Measurements from ENCODE around the gene ATXN10. TPM values are rescaled to one million over a fixed set of nuclear protein-coding genes. Genes with fewer than 3 reads are reported as not detected.
A peak's percentile ranks its signal among the peaks of the same experiment; 100 is the strongest.

Gene ATXN10
- total RNA-seq, 6 donors from 2014 or later: 90.2 to 137 (median 110) TPM

- H3K4me1 ChIP-seq: peaks cover 0 to 4% (median 0%) of the 10 kb centered on the region in 4 donors
- no peak overlapping the region for H3K4me3 ChIP-seq
- peak in 1 of 2 donors; percentile 12 for ATAC-seq (ENCODE audit: low FRiP score in 2 of 2)
- no peaks in the 10 kb centered on the region for H3K9me3 ChIP-seq
- TF ChIP-seq POLR2A (IDR thresholded peaks at IDR 0.05) (no peak), POLR2AphosphoS5 (IDR thresholded peaks at IDR 0.05) (no peak), CTCF (IDR thresholded peaks at IDR 0.05) (no peak), EP300 (IDR thresholded peaks at IDR 0.05) (no peak)
- peak; percentile 80 to 83 for DNase-seq
- 74 to 84% methylated on average over 9 to 21 of the region's 22 CpGs for WGBS, 2 donors
- no peaks in the 10 kb centered on the region for H3K36me3 ChIP-seq
- peaks cover 0 to 6% (median 2%) of the 10 kb centered on the region in 4 donors for H3K27me3 ChIP-seq
- H3K27ac ChIP-seq: no peak overlapping the region
These were observed 215.8 kb downstream of the ATXN10 start for GRCh38 chr22:45887202-45888131.

- Histone ChIP-seq H3K27ac (no peak overlapping the region), H3K4me3 (no peak overlapping the region), H3K36me3 (no peaks in the 10 kb centered on the region), H3K27me3 (peaks cover 0 to 6% (median 2%) of the 10 kb centered on the region in 4 donors), H3K9me3 (no peaks in the 10 kb centered on the region), H3K4me1 (peaks cover 0 to 4% (median 0%) of the 10 kb centered on the region in 4 donors)
- TF ChIP-seq CTCF (IDR thresholded peaks at IDR 0.05) (no peak), POLR2AphosphoS5 (IDR thresholded peaks at IDR 0.05) (no peak), EP300 (IDR thresholded peaks at IDR 0.05) (no peak), POLR2A (IDR thresholded peaks at IDR 0.05) (no peak)
- WGBS, 2 donors: 94% methylated on average over 15 to 27 of the region's 27 CpGs
- no peak for DNase-seq
- ATAC-seq (ENCODE audit: low FRiP score in 2 of 2): no peak
These were observed 216.8 kb downstream of the ATXN10 start for GRCh38 chr22:45888221-45889092.

- peaks cover 0 to 4% (median 0%) of the 10 kb centered on the region in 4 donors for H3K4me1 ChIP-seq
- peaks cover 0 to 6% (median 2%) of the 10 kb centered on the region in 4 donors for H3K27me3 ChIP-seq
- H3K4me3 ChIP-seq: no peak overlapping the region
- no peak for ATAC-seq (ENCODE audit: low FRiP score in 2 of 2)
- 80 to 83% methylated on average over 1 to 9 of the region's 10 CpGs for WGBS, 2 donors
- no peaks in the 10 kb centered on the region for H3K36me3 ChIP-seq
- H3K27ac ChIP-seq: no peak overlapping the region
- TF ChIP-seq POLR2AphosphoS5 (IDR thresholded peaks at IDR 0.05) (no peak), CTCF (IDR thresholded peaks at IDR 0.05) (no peak), EP300 (IDR thresholded peaks at IDR 0.05) (no peak), POLR2A (IDR thresholded peaks at IDR 0.05) (no peak)
- DNase-seq: peak in 1 of 2 donors; percentile 66
- no peaks in the 10 kb centered on the region for H3K9me3 ChIP-seq
These were observed 217.5 kb downstream of the ATXN10 start for GRCh38 chr22:45889093-45889538.

GRCh38 chr22:45889539-45890350, 218.1 kb downstream of the ATXN10 start:
- Histone ChIP-seq H3K27me3 (peaks cover 0 to 6% (median 2%) of the 10 kb centered on the region in 4 donors), H3K4me1 (peaks cover 0 to 4% (median 0%) of the 10 kb centered on the region in 4 donors), H3K36me3 (no peaks in the 10 kb centered on the region), H3K4me3 (no peak overlapping the region), H3K27ac (no peak overlapping the region), H3K9me3 (no peaks in the 10 kb centered on the region)
- WGBS, 2 donors: 29 to 39% methylated on average over 21 to 55 of the region's 56 CpGs
- TF ChIP-seq POLR2AphosphoS5 (IDR thresholded peaks at IDR 0.05) (no peak), POLR2A (IDR thresholded peaks at IDR 0.05) (no peak), EP300 (IDR thresholded peaks at IDR 0.05) (no peak), CTCF (IDR thresholded peaks at IDR 0.05) (no peak)
- ATAC-seq (ENCODE audit: low FRiP score in 2 of 2) (no peak), DNase-seq (peak in 1 of 2 donors; percentile 81)
